GM21786 (cell line): Measurements from ENCODE around the gene G6PC2.
"Not testable (repeated sequence)": the region's sequence is repeated elsewhere in the genome, so short reads cannot be mapped to it uniquely, and the experiment has no call there.

Experiments
- ATAC-seq: cut with Tn5 transposase; IDR thresholded peaks from one replicate; pipeline ENCODE4 v1.9.1; 2021; ENCODE audit not compliant: unreplicated experiment

The G6PC2 gene

GRCh38 chr2:168901003-168901402 is at the start of gene G6PC2:
G6PC2 (plus strand) TSS chr2:168901291; CDS start chr2:168901332, 41 bp downstream.
- ATAC-seq, result no peak

- no peak for ATAC-seq
These were observed 49.3 kb upstream of the G6PC2 start for GRCh38 chr2:168851674-168852320.

GRCh38 chr2:168852481-168852880 is 48.6 kb upstream of the G6PC2 start:
- no peak for ATAC-seq

- no peak for ATAC-seq
These were observed 47.6 kb upstream of the G6PC2 start for GRCh38 chr2:168853471-168853870.

- ATAC-seq, result no peak
These were observed 46.4 kb upstream of the G6PC2 start for GRCh38 chr2:168854651-168855050.

GRCh38 chr2:168855601-168856000 is 45.5 kb upstream of the G6PC2 start:
- ATAC-seq, result no peak

GRCh38 chr2:168858146-168858545 is 42.9 kb upstream of the G6PC2 start:
- ATAC-seq, result no peak

- not testable (repeated sequence) for ATAC-seq
These were observed 33.9 kb upstream of the G6PC2 start for GRCh38 chr2:168867164-168867563.

- not testable (repeated sequence) for ATAC-seq
These were observed 30.7 kb upstream of the G6PC2 start for GRCh38 chr2:168870369-168870768.

- ATAC-seq, result not testable (repeated sequence)
These were observed 30.3 kb upstream of the G6PC2 start for GRCh38 chr2:168870824-168871223.

- ATAC-seq, result no peak
These were observed 26.6 kb upstream of the G6PC2 start for GRCh38 chr2:168874368-168875054.

GRCh38 chr2:168882163-168882562 is 18.9 kb upstream of the G6PC2 start:
- not testable (repeated sequence) for ATAC-seq

- ATAC-seq, result no peak
These were observed 16.1 kb upstream of the G6PC2 start for GRCh38 chr2:168884975-168885374.

- ATAC-seq, result no peak
These were observed 11.5 kb upstream of the G6PC2 start for GRCh38 chr2:168889635-168890005.

- peak; percentile 100 for ATAC-seq
These were observed 10.9 kb upstream of the G6PC2 start, which contains the start of gene SPC25 for GRCh38 chr2:168890006-168890782. SPC25 (minus strand) TSS chr2:168890430; CDS start chr2:168889519, 911 bp downstream.

- ATAC-seq, result no peak
These were observed 8.8 kb upstream of the G6PC2 start for GRCh38 chr2:168892327-168892726.

GRCh38 chr2:168894101-168894500 is 7.0 kb upstream of the G6PC2 start:
- ATAC-seq, result no peak

- no peak for ATAC-seq
These were observed 6.4 kb upstream of the G6PC2 start for GRCh38 chr2:168894720-168895119.

- ATAC-seq, result no peak
These were observed 5.3 kb upstream of the G6PC2 start for GRCh38 chr2:168895771-168896170.

- ATAC-seq, result no peak
These were observed 4.3 kb upstream of the G6PC2 start for GRCh38 chr2:168896783-168897182.

GRCh38 chr2:168897449-168897848 is 3.6 kb upstream of the G6PC2 start:
- no peak for ATAC-seq

- no peak for ATAC-seq
These were observed 2.8 kb downstream of the G6PC2 start for GRCh38 chr2:168903888-168904287.
